Measurements from ENCODE around the gene CCDC200. TPM values are rescaled to one million over a fixed set of nuclear protein-coding genes. Genes with fewer than 3 reads are reported as not detected.
A peak's percentile ranks its signal among the peaks of the same experiment; 100 is the strongest.

The CCDC200 gene
- total and polyA plus RNA-seq, 2 of the 13 experiments (the other 11 are each of a cell fraction or from before 2014, with no cell fraction given), result not detected

GRCh38 chr17:43232021-43232699, 3.7 kb upstream of the CCDC200 start (continued):
- TF ChIP-seq NR3C1 (CRISPR knock-in tag; IDR thresholded peaks at IDR 0.05), result peak; percentile 6; the same call in 1 of the 2 replicates
- TF ChIP-seq ETV5 (CRISPR knock-in tag; IDR thresholded peaks at IDR 0.05; ENCODE audit: borderline replicate concordance), result peak; percentile 27; the same call in 1 of the 2 replicates
- TF ChIP-seq MYC (CRISPR knock-in tag; IDR thresholded peaks at IDR 0.05; ENCODE audit: borderline replicate concordance), result peak; percentile 24; the same call in 1 of the 2 replicates
- TF ChIP-seq ZFP90 (CRISPR knock-in tag; IDR thresholded peaks at IDR 0.05; ENCODE audit: borderline replicate concordance), result peak; percentile 62; the same call in 1 of the 2 replicates
- 0 out of 2 replicates have a peak, but pooled peaks have one; percentile 37 for TF ChIP-seq ZNF143 (CRISPR knock-in tag; IDR thresholded peaks at IDR 0.05)
- peak; percentile 58 for TF ChIP-seq GMEB2 (CRISPR knock-in tag; IDR thresholded peaks at IDR 0.05; ENCODE audit: low read depth)
- TF ChIP-seq ZFY (CRISPR knock-in tag; IDR thresholded peaks at IDR 0.05), result 0 out of 2 replicates have a peak, but pooled peaks have one; percentile 27
- 0 out of 2 replicates have a peak, but pooled peaks have one; percentile 79 for TF ChIP-seq PAF1 (CRISPR knock-in tag; IDR thresholded peaks at IDR 0.05)
- TF ChIP-seq BRD4 (CRISPR knock-in tag; IDR thresholded peaks at IDR 0.05), result peak; percentile 74; the same call in 1 of the 2 replicates
- peak; percentile 36; the same call in 1 of the 2 replicates for TF ChIP-seq PCBP1 (IDR thresholded peaks at IDR 0.05; ENCODE audit: borderline replicate concordance, low read depth, low read length)
- peak; percentile 82; the same call in 1 of the 2 replicates for TF ChIP-seq ZFP1 (CRISPR knock-in tag; IDR thresholded peaks at IDR 0.05)
- TF ChIP-seq SIX4 (CRISPR knock-in tag; IDR thresholded peaks at IDR 0.05), result 0 out of 2 replicates have a peak, but pooled peaks have one; percentile 13
- 0 out of 2 replicates have a peak, but pooled peaks have one; percentile 21 for TF ChIP-seq ZNF331 (CRISPR knock-in tag; IDR thresholded peaks at IDR 0.05)
- peak; percentile 49; the same call in 1 of the 2 replicates for TF ChIP-seq RCOR2 (CRISPR knock-in tag; IDR thresholded peaks at IDR 0.05)
- TF ChIP-seq MEIS2 (CRISPR knock-in tag; IDR thresholded peaks at IDR 0.05), result 0 out of 2 replicates have a peak, but pooled peaks have one; percentile 32
- peak; percentile 48; the same call in 1 of the 2 replicates for TF ChIP-seq ZNF263 (CRISPR knock-in tag; IDR thresholded peaks at IDR 0.05)
- peak; percentile 20; the same call in 1 of the 2 replicates for TF ChIP-seq ARID5B (CRISPR knock-in tag; IDR thresholded peaks at IDR 0.05)
- peak; percentile 54; the same call in 1 of the 2 replicates for TF ChIP-seq GATAD2A (CRISPR knock-in tag; IDR thresholded peaks at IDR 0.05)
- TF ChIP-seq CBX5 (CRISPR knock-in tag; IDR thresholded peaks at IDR 0.05; ENCODE audit: borderline replicate concordance), result peak; percentile 77; the same call in 1 of the 2 replicates
- TF ChIP-seq ZBTB33 (CRISPR knock-in tag; IDR thresholded peaks at IDR 0.05), result peak; percentile 61
- peak; percentile 88; the same call in 1 of the 2 replicates for TF ChIP-seq NFKBIZ (CRISPR knock-in tag; IDR thresholded peaks at IDR 0.05)
- peak; percentile 25; the same call in 1 of the 2 replicates for TF ChIP-seq NFYC (CRISPR knock-in tag; IDR thresholded peaks at IDR 0.05)
- TF ChIP-seq RFX3 (CRISPR knock-in tag; IDR thresholded peaks at IDR 0.05), result 0 out of 2 replicates have a peak, but pooled peaks have one; percentile 49
- TF ChIP-seq SALL2 (CRISPR knock-in tag; IDR thresholded peaks at IDR 0.05), result peak; percentile 69; the same call in 1 of the 2 replicates

All from HepG2 (cell line).